SU-DHL-6 (cell line): ENCODE measurements around the gene TXNDC11.

ENCODE experiments used
- H2AFZ ChIP-seq: fragments of 200-600 bp; sonication (generic); 2 replicates; pipeline ENCODE4 v1.6.1; 2014; ENCODE audit warnings: low read depth, mild to moderate bottlenecking, moderate library complexity, mixed read lengths, antibody characterized with exemption, low read length; ENCODE audit not compliant: severe bottlenecking
- H3F3A ChIP-seq: fragments of 200-600 bp; shearing (Covaris generic); 2 replicates; pipeline ENCODE4 v1.6.0; 2016; ENCODE audit warnings: antibody characterized with exemption, mild to moderate bottlenecking; ENCODE audit not compliant: insufficient read depth
- H3K27ac ChIP-seq: fragments of 200-600 bp; sonication (generic); 2 replicates; pipeline ENCODE4 v1.5.1; 2016; ENCODE audit warnings: low read depth, mild to moderate bottlenecking, low read length, moderate library complexity, mixed read lengths
- H3K27me3 ChIP-seq: fragments of 200-600 bp; sonication (generic), shearing (Covaris generic); 2 replicates; pipeline ENCODE4 v1.6.0; 2014; ENCODE audit warnings: mild to moderate bottlenecking, low read length
- H3K36me3 ChIP-seq: fragments of 200-600 bp; sonication (generic); 2 replicates; pipeline ENCODE4 v1.6.1; 2014; ENCODE audit warnings: mild to moderate bottlenecking, low read length, mixed read lengths
- H3K4me2 ChIP-seq: fragments of 300-600, 200-600 bp; shearing (Covaris generic), sonication (generic); 2 replicates; pipeline ENCODE4 v1.6.0; 2014; ENCODE audit warnings: low read length, low read depth, mild to moderate bottlenecking; ENCODE audit not compliant: poor library complexity, severe bottlenecking
- H3K4me3 ChIP-seq: fragments of 200-600 bp; sonication (generic); 2 replicates; pipeline ENCODE4 v1.5.1; 2014; ENCODE audit warnings: antibody characterized with exemption, low read length, mild to moderate bottlenecking, mixed read lengths; ENCODE audit not compliant: insufficient read depth, poor library complexity, severe bottlenecking
- H3K79me2 ChIP-seq: fragments of 200-600 bp; sonication (generic); 2 replicates; pipeline ENCODE4 v1.6.1; 2014; ENCODE audit warnings: mild to moderate bottlenecking, low read length, moderate library complexity; ENCODE audit not compliant: insufficient read depth
- H3K9ac ChIP-seq: fragments of 200-600 bp; sonication (generic); 2 replicates; pipeline ENCODE4 v1.7.0; 2014; ENCODE audit warnings: mild to moderate bottlenecking, low read length
- H3K9me2 ChIP-seq: fragments of 200-600 bp; sonication (generic); replicated peaks from 2 replicates; pipeline ENCODE4 v1.6.1; 2014; ENCODE audit warnings: low read length; ENCODE audit not compliant: insufficient read depth
- H3K9me3 ChIP-seq: fragments of 200-600 bp; sonication (generic); 2 replicates; pipeline ENCODE4 v1.6.1; 2014; ENCODE audit warnings: low read length, mixed read lengths; ENCODE audit not compliant: insufficient read depth
- H4K20me1 ChIP-seq: fragments of 200-600 bp; sonication (generic); 2 replicates; pipeline ENCODE4 v1.6.1; 2014; ENCODE audit warnings: low read depth, mild to moderate bottlenecking, antibody characterized with exemption, low read length, moderate library complexity, mixed read lengths
- EZH2phosphoT487 ChIP-seq: fragments of 200-600 bp; sonication (generic), shearing (Covaris generic); conservative IDR thresholded peaks from 2 replicates; pipeline ENCODE4 v1.6.1; 2018; ENCODE audit warnings: mild to moderate bottlenecking, antibody characterized with exemption, low read length, moderate library complexity, mixed read lengths
- TF ChIP-seq, protein P1 (sequence below): fragments of 200-600 bp; sonication (generic); IDR thresholded peaks from one replicate; pipeline ENCODE4 v1.5.1; 2017; ENCODE audit warnings: antibody characterized with exemption, mild to moderate bottlenecking, low read length, moderate library complexity; ENCODE audit not compliant: insufficient read depth, poor library complexity, severe bottlenecking

TXNDC11 gene

DNA sequence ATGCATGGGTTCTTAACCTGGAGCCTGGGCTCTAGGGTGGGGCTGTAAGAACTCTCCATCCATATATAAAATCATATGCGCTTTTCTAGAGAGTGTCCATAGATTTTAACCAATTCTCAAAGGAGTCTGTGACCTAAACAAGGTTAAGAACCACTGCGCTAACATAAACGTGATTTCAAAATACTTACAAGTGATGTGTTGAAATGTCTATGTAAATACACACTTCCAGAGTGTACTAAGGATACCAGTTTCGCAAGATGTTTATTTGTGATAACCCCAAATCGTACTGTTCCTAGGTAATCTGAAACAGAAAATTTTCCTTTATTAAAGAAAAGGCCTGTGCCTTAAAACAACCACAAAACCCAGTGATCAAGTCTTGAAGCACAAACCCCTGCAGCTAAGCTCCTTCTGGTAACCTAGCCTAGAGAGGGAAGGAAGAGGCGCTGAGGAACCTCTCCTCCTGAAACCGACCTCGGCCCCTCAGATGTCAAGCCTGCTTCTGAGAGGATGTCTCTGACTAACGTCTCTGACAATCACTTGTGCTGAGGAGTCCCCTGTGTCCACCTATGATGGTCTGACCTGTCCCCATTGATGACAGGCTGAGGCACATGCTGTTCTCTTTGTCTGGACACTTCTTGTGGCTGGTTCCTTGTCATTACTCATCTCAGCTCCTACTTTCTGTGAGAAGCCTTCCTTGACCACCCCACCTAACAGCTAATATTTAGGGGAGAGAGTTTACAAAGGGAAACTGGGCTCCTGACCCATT, 42.2 kb downstream of the TXNDC11 start:
- Histone ChIP-seq H4K20me1 (no peaks in the 10 kb centered on the region), H3K27me3 (no peaks in the 10 kb centered on the region), H3K27ac (no peak overlapping the region), H3K79me2 (peaks cover 23% of the 10 kb centered on the region), H3K9me3 (no peaks in the 10 kb centered on the region), H3F3A (peaks cover 3% of the 10 kb centered on the region; the same call in 1 of the 2 replicates), H3K4me3 (no peak overlapping the region), H3K9ac (no peak overlapping the region), H2AFZ (no peak overlapping the region), H3K9me2 (no peaks in the 10 kb centered on the region), H3K4me2 (no peak overlapping the region), H3K36me3 (peaks cover 25% of the 10 kb centered on the region; the same call in 1 of the 2 replicates)
- no peak for TF ChIP-seq EZH2phosphoT487
- TF ChIP-seq, protein P1, sequence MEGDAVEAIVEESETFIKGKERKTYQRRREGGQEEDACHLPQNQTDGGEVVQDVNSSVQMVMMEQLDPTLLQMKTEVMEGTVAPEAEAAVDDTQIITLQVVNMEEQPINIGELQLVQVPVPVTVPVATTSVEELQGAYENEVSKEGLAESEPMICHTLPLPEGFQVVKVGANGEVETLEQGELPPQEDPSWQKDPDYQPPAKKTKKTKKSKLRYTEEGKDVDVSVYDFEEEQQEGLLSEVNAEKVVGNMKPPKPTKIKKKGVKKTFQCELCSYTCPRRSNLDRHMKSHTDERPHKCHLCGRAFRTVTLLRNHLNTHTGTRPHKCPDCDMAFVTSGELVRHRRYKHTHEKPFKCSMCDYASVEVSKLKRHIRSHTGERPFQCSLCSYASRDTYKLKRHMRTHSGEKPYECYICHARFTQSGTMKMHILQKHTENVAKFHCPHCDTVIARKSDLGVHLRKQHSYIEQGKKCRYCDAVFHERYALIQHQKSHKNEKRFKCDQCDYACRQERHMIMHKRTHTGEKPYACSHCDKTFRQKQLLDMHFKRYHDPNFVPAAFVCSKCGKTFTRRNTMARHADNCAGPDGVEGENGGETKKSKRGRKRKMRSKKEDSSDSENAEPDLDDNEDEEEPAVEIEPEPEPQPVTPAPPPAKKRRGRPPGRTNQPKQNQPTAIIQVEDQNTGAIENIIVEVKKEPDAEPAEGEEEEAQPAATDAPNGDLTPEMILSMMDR: no peak

DNA sequence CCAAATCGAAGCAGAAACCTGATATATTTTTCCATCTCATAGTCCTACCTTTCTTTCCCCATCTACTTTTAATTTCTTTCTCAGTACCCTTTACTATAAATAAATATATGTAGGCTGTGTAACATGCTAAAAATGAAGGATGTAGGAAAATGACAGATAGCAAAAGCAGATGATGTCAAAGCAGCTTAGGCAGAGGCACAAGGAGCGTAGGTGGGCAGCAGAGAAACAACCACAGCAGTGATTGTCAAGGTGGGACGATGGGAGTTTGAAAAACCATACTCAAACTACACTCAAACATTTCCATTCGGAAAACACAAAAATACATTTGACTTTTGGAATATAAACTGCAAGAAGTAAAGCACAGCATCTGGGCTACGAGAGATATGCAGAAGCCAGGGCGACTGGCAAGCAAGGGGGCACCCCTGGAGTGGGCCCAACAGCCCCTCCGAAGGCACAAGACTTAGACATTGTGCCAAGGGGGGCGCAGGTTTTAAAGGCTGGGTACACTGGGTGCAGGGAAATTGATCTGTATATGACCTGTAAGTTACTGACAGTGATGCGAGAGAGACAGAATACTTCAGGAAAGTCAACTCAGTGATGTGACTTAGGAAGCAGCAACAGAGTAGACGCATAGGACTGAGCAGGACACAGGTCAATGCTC, 43.3 kb downstream of the TXNDC11 start:
- H3K9ac ChIP-seq: no peak overlapping the region
- peaks cover 33% of the 10 kb centered on the region; the same call in 1 of the 2 replicates for H3K36me3 ChIP-seq
- no peak overlapping the region for H3K27ac ChIP-seq
- H3K4me3 ChIP-seq: no peak overlapping the region
- no peaks in the 10 kb centered on the region for H3K9me2 ChIP-seq
- peaks cover 9% of the 10 kb centered on the region; the same call in 1 of the 2 replicates for H3F3A ChIP-seq
- TF ChIP-seq, protein P1: no peak
- no peak for TF ChIP-seq EZH2phosphoT487
- no peak overlapping the region for H3K4me2 ChIP-seq
- no peaks in the 10 kb centered on the region for H4K20me1 ChIP-seq
- no peaks in the 10 kb centered on the region for H3K9me3 ChIP-seq
- no peak overlapping the region for H2AFZ ChIP-seq
- H3K27me3 ChIP-seq: no peaks in the 10 kb centered on the region
- peaks cover 23% of the 10 kb centered on the region for H3K79me2 ChIP-seq

DNA sequence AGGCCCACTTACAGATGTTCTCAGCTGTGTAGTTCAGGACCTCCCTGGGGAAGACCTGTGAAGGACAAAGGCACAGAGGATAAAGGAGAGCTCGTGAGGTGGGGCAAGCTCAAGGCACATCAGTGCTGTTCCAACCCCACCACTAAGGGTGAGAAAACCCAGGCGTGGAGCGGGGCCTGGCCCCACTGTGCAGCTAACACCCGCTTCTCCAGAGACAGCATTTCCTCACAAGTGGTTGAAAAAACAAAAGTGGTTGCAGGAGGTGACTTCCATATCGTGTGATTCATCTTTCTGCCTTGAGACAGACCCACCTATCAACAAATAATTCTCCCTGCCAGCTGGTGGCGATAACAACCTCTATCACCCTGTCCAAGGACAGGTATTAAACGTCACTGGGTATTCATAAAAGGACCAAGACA, 44.4 kb downstream of the TXNDC11 start:
- TF ChIP-seq, protein P1: no peak
- TF ChIP-seq EZH2phosphoT487: no peak
- Histone ChIP-seq H3K79me2 (peaks cover 17% of the 10 kb centered on the region), H3K27ac (no peak overlapping the region), H3F3A (peaks cover 6% of the 10 kb centered on the region; the same call in 1 of the 2 replicates), H3K9ac (no peak overlapping the region), H3K4me2 (no peak overlapping the region), H3K9me2 (no peaks in the 10 kb centered on the region), H3K4me3 (no peak overlapping the region), H3K9me3 (no peaks in the 10 kb centered on the region), H4K20me1 (no peaks in the 10 kb centered on the region), H3K36me3 (peaks cover 36% of the 10 kb centered on the region; the same call in 1 of the 2 replicates), H3K27me3 (no peaks in the 10 kb centered on the region), H2AFZ (no peak overlapping the region)
